Liver (tissue), 9 donors: ENCODE measurements around the gene GPBP1L1. TPM values are rescaled to one million over a fixed set of nuclear protein-coding genes. Genes with fewer than 3 reads are reported as not detected.

Source experiments
- DNase-seq: peaks from one replicate; pipeline ENCODE4 v3.0.0-alpha.2; 2017; ENCODE audit warnings: low spot score
- H3K27ac ChIP-seq, 2 donors: one replicate each; pipeline ENCODE4 v1.7.0; 2013; ENCODE audit warnings: inconsistent platforms in 2 of 2, low read length in 2 of 2, control low read depth in 1 of 2, low read depth in 1 of 2, mild to moderate bottlenecking in 1 of 2
- H3K27me3 ChIP-seq, 4 donors: one replicate each; pipeline versions ENCODE4 v1.6.1 to v1.7.0; 2013; ENCODE audit warnings: low read length in 3 of 4, inconsistent platforms in 1 of 4, mild to moderate bottlenecking in 1 of 4, moderate library complexity in 1 of 4; ENCODE audit not compliant: control insufficient read depth in 4 of 4, insufficient read depth in 4 of 4
- H3K36me3 ChIP-seq, 4 donors: one replicate each; pipeline versions ENCODE4 v1.6.1 to v1.7.0; 2013; ENCODE audit warnings: low read length in 3 of 4, mild to moderate bottlenecking in 3 of 4, low read depth in 1 of 4, moderate library complexity in 1 of 4; ENCODE audit not compliant: control insufficient read depth in 4 of 4, insufficient read depth in 3 of 4
- H3K4me1 ChIP-seq, 4 donors: one replicate each; pipeline versions ENCODE4 v1.6.1 to v1.7.0; 2013; ENCODE audit warnings: low read length in 3 of 4, mild to moderate bottlenecking in 3 of 4, moderate library complexity in 1 of 4; ENCODE audit not compliant: control insufficient read depth in 4 of 4, insufficient read depth in 4 of 4
- H3K4me3 ChIP-seq, 3 donors: one replicate each; pipeline versions ENCODE4 v1.6.1 to v1.7.0; 2013; ENCODE audit warnings: low read length in 3 of 3, control low read depth in 1 of 3, low read depth in 1 of 3, mild to moderate bottlenecking in 1 of 3
- H3K9ac ChIP-seq, 2 donors: one replicate each; pipeline ENCODE4 v1.7.0; 2013; ENCODE audit warnings: low read length in 2 of 2, mild to moderate bottlenecking in 2 of 2, moderate library complexity in 2 of 2, control low read depth in 1 of 2, low read depth in 1 of 2
- H3K9me3 ChIP-seq, 4 donors: one replicate each; pipeline versions ENCODE4 v1.6.1 to v1.7.0; 2013; ENCODE audit warnings: low read length in 3 of 4; ENCODE audit not compliant: control insufficient read depth in 4 of 4
- EGR1 ChIP-seq, 2 donors: IDR thresholded peaks; 2 replicates each; pipeline ENCODE4 v1.6.1; 2016 to 2018; ENCODE audit warnings: antibody characterized with exemption in 2 of 2, low read depth in 2 of 2
- FOXA1 ChIP-seq: IDR thresholded peaks from 2 replicates; pipeline ENCODE4 v1.6.1; 2016; ENCODE audit warnings: antibody characterized with exemption
- FOXA2 ChIP-seq: IDR thresholded peaks from 2 replicates; pipeline ENCODE4 v1.6.1; 2016; ENCODE audit warnings: antibody characterized with exemption
- GABPA ChIP-seq, 2 donors: IDR thresholded peaks in 1 of 2; conservative IDR thresholded peaks in 1 of 2; 2 replicates each; pipeline ENCODE4 v1.6.1; 2016; ENCODE audit warnings: antibody characterized with exemption in 2 of 2, mild to moderate bottlenecking in 1 of 2, moderate library complexity in 1 of 2
- HNF4A ChIP-seq, 2 donors: conservative IDR thresholded peaks; 2 replicates each; pipeline ENCODE4 v1.6.1; 2016; ENCODE audit warnings: antibody characterized with exemption in 2 of 2, mild to moderate bottlenecking in 2 of 2
- JUND ChIP-seq, 2 donors: IDR thresholded peaks; 2 replicates each; pipeline ENCODE4 v1.6.1; 2016; ENCODE audit warnings: antibody characterized with exemption in 2 of 2
- NR2F2 ChIP-seq: IDR thresholded peaks from 2 replicates; pipeline ENCODE4 v1.6.1; 2016; ENCODE audit warnings: antibody characterized with exemption
- RAD21 ChIP-seq, 2 donors: IDR thresholded peaks; 2 replicates each; pipeline ENCODE4 v1.6.1; 2016; ENCODE audit warnings: antibody characterized with exemption in 2 of 2, mild to moderate bottlenecking in 2 of 2
- RXRA ChIP-seq, 2 donors: IDR thresholded peaks; 2 replicates each; pipeline ENCODE4 v1.6.1; 2017 to 2018; ENCODE audit warnings: antibody characterized with exemption in 2 of 2, mild to moderate bottlenecking in 1 of 2
- SP1 ChIP-seq: IDR thresholded peaks from 2 replicates; pipeline ENCODE4 v1.6.1; 2018; ENCODE audit warnings: antibody characterized with exemption, mild to moderate bottlenecking
- TAF1 ChIP-seq: conservative IDR thresholded peaks from 2 replicates; pipeline ENCODE4 v1.6.1; 2016; ENCODE audit warnings: antibody characterized with exemption, mild to moderate bottlenecking
- WGBS: extraction: QIAGEN DNeasy Blood & Tissue Kit; methylation state at CpG from one replicate; pipeline ENCODE4 v1.1.7; 2013; 5-methylcytosine and 5-hydroxymethylcytosine counted together
- polyA plus RNA-seq, 2 donors: library from polyadenylated mRNA; stranded (reverse) in 1 of 2; unstranded in 1 of 2; fragments of 200-250 nt in 1 of 2; fragments of >200 nt in 1 of 2; fragmentation: Nextera tagmentation in 1 of 2; extraction: Ambion mirVana in 1 of 2; gene quantifications; one replicate each; pipeline versions ENCODE4 v1.2.1 to v1.2.3, GENCODE V29; 2013 to 2015
- total RNA-seq, 2 donors: library from RNA; depleted of rRNA; stranded (reverse); fragments of >200 nt; gene quantifications; one replicate each; pipeline ENCODE4 v1.2.3, GENCODE V29; 2014
- TF ChIP-seq, protein P1 (sequence below): IDR thresholded peaks from 2 replicates; pipeline ENCODE4 v1.6.1; 2016; ENCODE audit warnings: antibody characterized with exemption
- TF ChIP-seq, protein P2 (sequence below): IDR thresholded peaks from 2 replicates; pipeline ENCODE4 v1.6.1; 2016; ENCODE audit warnings: antibody characterized with exemption
- TF ChIP-seq, protein P3 (sequence below): fragments of 150-350 bp; IDR thresholded peaks from 2 replicates; pipeline ENCODE4 v1.5.1; 2017; ENCODE audit warnings: improper control_type of control experiment, low read depth, low read length; ENCODE audit not compliant: missing input control
- TF ChIP-seq, protein P4 (sequence below): IDR thresholded peaks from 2 replicates; pipeline ENCODE4 v1.6.1; 2016; ENCODE audit warnings: antibody characterized with exemption
- donor health status: healthy.
- donor health status: healthy.
- donor health status: healthy.
- donor health status: healthy.
- donor health status: healthy.

The GPBP1L1 gene
- total and polyA plus RNA-seq, 4 donors = 24.8 to 86.7 (median 53.5) TPM

DNA sequence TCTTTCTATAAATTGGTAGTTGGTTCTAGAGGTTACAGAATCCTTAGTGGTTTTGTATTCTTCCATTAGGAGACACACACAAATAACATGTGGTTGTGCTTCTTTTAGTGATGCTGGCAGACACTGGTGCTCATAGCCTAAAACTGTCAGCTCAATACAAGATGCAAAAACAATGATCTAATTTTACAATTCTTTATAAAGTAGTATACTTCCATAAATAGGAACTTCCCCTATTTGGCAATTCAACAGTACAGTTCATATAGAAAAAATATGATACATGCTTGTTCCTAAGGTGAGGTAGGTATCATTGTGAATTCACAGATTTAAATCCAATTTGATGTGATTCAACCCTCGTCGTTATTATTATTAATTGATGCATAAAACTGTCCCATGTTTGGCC lies 41.7 kb downstream of the GPBP1L1 start:
- Histone ChIP-seq H3K27me3 (no peaks in the 10 kb centered on the region), H3K9ac (no peak overlapping the region), H3K27ac (no peak overlapping the region), H3K4me1 (peaks cover 0 to 5% (median 1%) of the 10 kb centered on the region in 4 donors), H3K9me3 (no peaks in the 10 kb centered on the region), H3K4me3 (no peak overlapping the region), H3K36me3 (peaks cover 2 to 38% (median 22%) of the 10 kb centered on the region in 4 donors)
- 95% methylated on average over 2 of the region's 2 CpGs for WGBS
- no peak for DNase-seq
- TF ChIP-seq RAD21 (IDR thresholded peaks at IDR 0.05) (no peak), RXRA (IDR thresholded peaks at IDR 0.05) (no peak), NR2F2 (no peak), SP1 (no peak), TAF1 (no peak), HNF4A (conservative IDR thresholded peaks at IDR 0.05) (no peak), FOXA1 (no peak), JUND (IDR thresholded peaks at IDR 0.05) (no peak), FOXA2 (no peak)
- TF ChIP-seq, protein P1, sequence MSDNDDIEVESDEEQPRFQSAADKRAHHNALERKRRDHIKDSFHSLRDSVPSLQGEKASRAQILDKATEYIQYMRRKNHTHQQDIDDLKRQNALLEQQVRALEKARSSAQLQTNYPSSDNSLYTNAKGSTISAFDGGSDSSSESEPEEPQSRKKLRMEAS = no peak
- TF ChIP-seq, protein P2, sequence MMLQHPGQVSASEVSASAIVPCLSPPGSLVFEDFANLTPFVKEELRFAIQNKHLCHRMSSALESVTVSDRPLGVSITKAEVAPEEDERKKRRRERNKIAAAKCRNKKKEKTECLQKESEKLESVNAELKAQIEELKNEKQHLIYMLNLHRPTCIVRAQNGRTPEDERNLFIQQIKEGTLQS = no peak

DNA sequence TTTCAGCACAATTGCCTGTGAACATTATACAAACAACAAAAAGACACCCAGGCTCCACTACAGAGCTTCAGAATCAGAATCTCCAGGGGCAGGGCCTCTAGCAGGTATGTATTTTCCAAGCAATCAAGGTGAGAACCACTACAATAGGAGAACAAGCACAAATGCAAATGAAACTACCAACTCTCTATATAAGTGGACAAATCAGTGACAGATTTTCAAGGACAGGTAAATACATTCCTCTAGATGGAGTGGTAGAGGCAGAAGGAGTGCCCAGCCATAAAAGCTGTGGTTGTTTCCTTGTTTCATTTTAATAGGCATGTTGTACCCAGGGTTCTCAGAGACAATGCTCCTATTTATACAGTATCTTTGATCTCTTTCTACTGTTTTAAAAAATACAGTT lies 42.4 kb downstream of the GPBP1L1 start:
- DNase-seq = no peak
- Histone ChIP-seq H3K27ac (no peak overlapping the region), H3K4me3 (no peak overlapping the region), H3K36me3 (peaks cover 2 to 37% (median 22%) of the 10 kb centered on the region in 4 donors), H3K27me3 (no peaks in the 10 kb centered on the region), H3K9me3 (no peaks in the 10 kb centered on the region), H3K4me1 (peaks cover 0 to 5% (median 1%) of the 10 kb centered on the region in 4 donors), H3K9ac (no peak overlapping the region)
- TF ChIP-seq RAD21 (IDR thresholded peaks at IDR 0.05) = peak; percentile 61 to 65
- TF ChIP-seq JUND (IDR thresholded peaks at IDR 0.05) = no peak

DNA sequence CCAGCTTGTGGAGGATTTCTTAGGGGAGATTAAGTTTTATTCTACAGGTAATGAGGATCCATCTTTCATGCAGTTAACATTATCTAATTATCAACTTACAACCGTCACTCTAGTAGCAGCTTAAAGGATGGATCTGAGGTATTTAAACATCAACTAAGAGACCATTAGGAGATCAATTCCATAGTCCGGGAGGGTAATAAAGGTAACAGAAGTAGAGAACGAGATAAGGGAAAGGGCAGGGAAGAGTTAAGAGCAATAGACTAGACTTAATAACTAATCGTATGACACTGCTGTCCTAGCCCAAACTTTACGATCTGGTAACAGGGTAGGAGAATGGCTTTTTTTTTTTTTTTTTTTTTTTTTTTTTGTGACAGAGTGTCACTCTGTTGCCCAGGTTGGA lies 43.0 kb downstream of the GPBP1L1 start:
- DNase-seq = no peak
- no peak overlapping the region for H3K27ac ChIP-seq
- no peak for TF ChIP-seq SP1
- TF ChIP-seq FOXA1 = no peak
- TF ChIP-seq NR2F2 = no peak
- TF ChIP-seq, protein P3, sequence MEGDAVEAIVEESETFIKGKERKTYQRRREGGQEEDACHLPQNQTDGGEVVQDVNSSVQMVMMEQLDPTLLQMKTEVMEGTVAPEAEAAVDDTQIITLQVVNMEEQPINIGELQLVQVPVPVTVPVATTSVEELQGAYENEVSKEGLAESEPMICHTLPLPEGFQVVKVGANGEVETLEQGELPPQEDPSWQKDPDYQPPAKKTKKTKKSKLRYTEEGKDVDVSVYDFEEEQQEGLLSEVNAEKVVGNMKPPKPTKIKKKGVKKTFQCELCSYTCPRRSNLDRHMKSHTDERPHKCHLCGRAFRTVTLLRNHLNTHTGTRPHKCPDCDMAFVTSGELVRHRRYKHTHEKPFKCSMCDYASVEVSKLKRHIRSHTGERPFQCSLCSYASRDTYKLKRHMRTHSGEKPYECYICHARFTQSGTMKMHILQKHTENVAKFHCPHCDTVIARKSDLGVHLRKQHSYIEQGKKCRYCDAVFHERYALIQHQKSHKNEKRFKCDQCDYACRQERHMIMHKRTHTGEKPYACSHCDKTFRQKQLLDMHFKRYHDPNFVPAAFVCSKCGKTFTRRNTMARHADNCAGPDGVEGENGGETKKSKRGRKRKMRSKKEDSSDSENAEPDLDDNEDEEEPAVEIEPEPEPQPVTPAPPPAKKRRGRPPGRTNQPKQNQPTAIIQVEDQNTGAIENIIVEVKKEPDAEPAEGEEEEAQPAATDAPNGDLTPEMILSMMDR = no peak
- no peak for TF ChIP-seq RXRA (IDR thresholded peaks at IDR 0.05)
- H3K36me3 ChIP-seq = peaks cover 0 to 38% (median 26%) of the 10 kb centered on the region in 4 donors
- H3K4me1 ChIP-seq = peaks cover 0 to 5% (median 1%) of the 10 kb centered on the region in 4 donors
- H3K4me3 ChIP-seq = no peak overlapping the region
- no peaks in the 10 kb centered on the region for H3K9me3 ChIP-seq
- no peak overlapping the region for H3K9ac ChIP-seq
- 63% methylated on average over 5 of the region's 5 CpGs for WGBS
- H3K27me3 ChIP-seq = no peaks in the 10 kb centered on the region

DNA sequence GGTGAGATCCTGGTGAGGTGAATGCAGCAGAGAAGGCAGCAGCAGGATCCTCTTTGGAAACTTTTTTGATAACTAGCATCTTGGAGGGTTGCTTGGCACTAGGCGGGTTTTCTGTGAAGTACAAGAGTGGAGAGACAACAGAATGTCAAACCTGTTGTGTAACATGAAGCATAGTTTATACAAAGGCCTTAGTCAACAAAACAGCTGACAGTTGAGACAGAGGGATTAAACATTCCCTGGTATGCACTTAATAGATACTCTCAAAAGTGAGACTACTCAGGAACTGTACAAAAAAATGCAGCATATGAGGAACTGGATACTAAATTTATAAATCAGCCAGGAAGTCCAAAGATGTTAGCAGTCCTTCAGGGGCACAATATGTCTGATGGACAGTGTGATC lies 46.0 kb downstream of the GPBP1L1 start:
- no peaks in the 10 kb centered on the region for H3K9me3 ChIP-seq
- H3K4me1 ChIP-seq = peaks cover 0 to 5% (median 0%) of the 10 kb centered on the region in 4 donors
- WGBS = 98% methylated on average over 1 of the region's 1 CpG
- H3K27ac ChIP-seq = no peak overlapping the region
- peaks cover 4 to 44% (median 43%) of the 10 kb centered on the region in 4 donors for H3K36me3 ChIP-seq
- H3K4me3 ChIP-seq = no peak overlapping the region
- H3K9ac ChIP-seq = no peak overlapping the region
- DNase-seq = no peak
- no peaks in the 10 kb centered on the region for H3K27me3 ChIP-seq
- TF ChIP-seq EGR1 (IDR thresholded peaks at IDR 0.05; ENCODE audit: low read depth in 2 of 2) (no peak), RXRA (IDR thresholded peaks at IDR 0.05) (no peak), RAD21 (IDR thresholded peaks at IDR 0.05) (no peak), JUND (IDR thresholded peaks at IDR 0.05) (no peak), FOXA1 (no peak), GABPA (IDR thresholded peaks at IDR 0.05 in 1 of 2, conservative IDR thresholded peaks at IDR 0.05 in 1 of 2) (no peak), HNF4A (conservative IDR thresholded peaks at IDR 0.05) (no peak), TAF1 (no peak)
- TF ChIP-seq, protein P1 = no peak
- TF ChIP-seq, protein P4, sequence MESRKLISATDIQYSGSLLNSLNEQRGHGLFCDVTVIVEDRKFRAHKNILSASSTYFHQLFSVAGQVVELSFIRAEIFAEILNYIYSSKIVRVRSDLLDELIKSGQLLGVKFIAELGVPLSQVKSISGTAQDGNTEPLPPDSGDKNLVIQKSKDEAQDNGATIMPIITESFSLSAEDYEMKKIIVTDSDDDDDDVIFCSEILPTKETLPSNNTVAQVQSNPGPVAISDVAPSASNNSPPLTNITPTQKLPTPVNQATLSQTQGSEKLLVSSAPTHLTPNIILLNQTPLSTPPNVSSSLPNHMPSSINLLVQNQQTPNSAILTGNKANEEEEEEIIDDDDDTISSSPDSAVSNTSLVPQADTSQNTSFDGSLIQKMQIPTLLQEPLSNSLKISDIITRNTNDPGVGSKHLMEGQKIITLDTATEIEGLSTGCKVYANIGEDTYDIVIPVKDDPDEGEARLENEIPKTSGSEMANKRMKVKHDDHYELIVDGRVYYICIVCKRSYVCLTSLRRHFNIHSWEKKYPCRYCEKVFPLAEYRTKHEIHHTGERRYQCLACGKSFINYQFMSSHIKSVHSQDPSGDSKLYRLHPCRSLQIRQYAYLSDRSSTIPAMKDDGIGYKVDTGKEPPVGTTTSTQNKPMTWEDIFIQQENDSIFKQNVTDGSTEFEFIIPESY = no peak
- TF ChIP-seq, protein P3 = no peak
- TF ChIP-seq, protein P2 = no peak
